Stimulated activated CD8-positive, alpha-beta memory T cell treated with anti-CD3 and anti-CD28 coated beads, Interleukin-15, amount 100 ng/mL, for 24 hours (primary cell): ENCODE measurements around the gene IGSF11.
"Not testable (repeated sequence)": the region's sequence is repeated elsewhere in the genome, so short reads cannot be mapped to it uniquely, and the experiment has no call there.

Experiments
- DNase-seq: peaks from one replicate; pipeline ENCODE4 v3.0.0-alpha.2; 2020; ENCODE audit warnings: low read depth

The IGSF11 gene

DNA sequence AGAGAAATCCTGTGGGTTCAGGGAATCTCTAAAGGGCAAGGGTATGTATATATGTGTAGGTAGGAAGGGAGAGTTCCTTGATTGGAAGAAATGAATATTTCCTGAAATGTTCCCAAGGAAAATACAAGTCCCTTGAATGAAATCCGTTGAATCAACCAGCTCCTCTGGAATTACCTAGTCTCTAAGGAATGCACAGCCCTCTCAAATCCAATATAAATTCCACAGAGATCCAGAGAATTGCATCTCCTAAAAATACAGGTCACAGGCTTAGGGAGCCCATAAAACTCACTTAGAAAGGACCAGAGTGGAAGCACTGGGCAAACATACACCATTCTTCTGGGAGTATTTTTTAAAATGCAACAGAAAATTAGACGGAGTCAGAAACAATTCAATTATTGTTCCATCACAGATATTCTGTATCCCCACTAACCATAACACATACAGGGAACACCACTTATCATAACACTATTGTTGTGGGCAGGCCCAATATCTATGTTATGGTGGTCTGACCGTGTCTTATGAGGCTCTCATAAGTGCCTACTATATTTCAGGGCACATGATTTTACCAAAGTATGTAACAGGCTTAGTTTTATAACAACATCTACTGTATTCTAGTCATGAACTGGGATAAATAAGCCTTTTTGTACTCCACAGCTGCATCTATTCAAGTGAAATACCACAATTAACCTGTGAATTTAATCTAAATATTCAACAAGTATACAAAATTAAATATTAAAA, 43.7 kb downstream of the IGSF11 start:
- no peak for DNase-seq

DNA sequence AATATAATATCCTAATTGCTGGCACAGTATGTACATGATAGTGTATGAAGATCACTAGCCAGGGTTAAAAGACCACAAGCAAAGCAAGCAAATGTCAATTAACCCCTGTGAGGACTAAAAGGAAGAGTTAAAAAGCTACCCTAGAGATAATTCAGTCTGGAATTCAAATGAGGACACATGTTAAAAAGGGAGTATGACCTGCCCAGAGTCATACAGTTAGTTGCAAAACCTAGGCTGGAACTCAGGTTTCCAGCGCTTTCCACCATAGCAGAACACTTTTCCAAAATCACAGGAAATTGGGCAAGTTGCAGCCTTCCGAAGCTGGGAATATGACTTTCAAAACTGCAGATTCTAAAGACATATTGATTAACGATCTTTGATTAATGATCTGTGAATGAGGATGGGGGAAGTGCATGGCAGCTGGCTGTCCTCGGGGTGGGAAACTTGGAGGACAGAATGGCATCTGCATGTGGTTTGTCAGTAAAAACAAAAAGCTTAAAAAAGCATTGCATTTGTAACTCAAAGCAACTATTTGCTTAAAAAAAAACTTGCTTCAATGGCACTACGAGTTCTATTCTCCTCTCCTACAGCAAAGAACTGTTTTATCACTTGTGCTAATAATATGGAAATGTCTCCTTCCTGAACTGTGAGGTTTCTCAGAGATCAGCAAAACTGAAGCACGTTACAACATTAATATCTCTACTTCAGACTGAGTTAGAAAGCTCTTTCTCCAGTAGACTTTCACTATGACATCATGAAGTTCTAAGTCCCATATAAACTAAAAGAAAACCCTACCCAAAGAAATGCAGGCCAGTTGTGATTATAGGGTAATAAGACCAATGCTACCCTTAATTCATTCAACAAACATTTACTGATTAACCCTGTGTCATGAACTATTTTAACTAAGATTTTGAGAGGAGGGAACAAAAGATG, 46.2 kb downstream of the IGSF11 start:
- no peak for DNase-seq

GRCh38 chr3:118987477-118987876, 47.2 kb downstream of the IGSF11 start:
- DNase-seq = no peak

- DNase-seq = no peak
Observed at GRCh38 chr3:118986734-118987133, 47.9 kb downstream of the IGSF11 start.

DNA sequence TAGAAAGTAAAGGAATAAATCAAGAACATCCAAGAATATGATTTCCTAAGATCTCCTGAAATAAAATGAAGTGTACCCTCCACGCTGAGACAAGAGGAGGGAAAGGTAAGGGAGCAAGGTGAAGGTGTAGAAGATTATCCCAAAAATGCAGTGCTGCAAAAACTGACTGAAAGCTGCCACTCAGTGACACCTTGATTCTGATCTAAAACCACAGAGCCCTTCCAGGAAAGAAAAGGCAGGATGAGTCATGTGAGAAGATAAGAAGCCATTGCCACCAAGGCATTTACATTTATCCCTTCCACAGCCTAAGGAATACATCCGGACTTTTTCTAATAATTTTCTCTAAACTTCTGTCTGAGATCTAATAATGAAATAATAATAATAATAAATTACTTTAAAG, 49.9 kb downstream of the IGSF11 start:
- no peak for DNase-seq

- DNase-seq = no peak
Observed at GRCh38 chr3:118981494-118982134, 53.0 kb downstream of the IGSF11 start.

- no peak for DNase-seq
Observed at GRCh38 chr3:118980832-118981231, 53.8 kb downstream of the IGSF11 start.

- no peak for DNase-seq
Observed at GRCh38 chr3:118978393-118978758, 56.3 kb downstream of the IGSF11 start.

DNA sequence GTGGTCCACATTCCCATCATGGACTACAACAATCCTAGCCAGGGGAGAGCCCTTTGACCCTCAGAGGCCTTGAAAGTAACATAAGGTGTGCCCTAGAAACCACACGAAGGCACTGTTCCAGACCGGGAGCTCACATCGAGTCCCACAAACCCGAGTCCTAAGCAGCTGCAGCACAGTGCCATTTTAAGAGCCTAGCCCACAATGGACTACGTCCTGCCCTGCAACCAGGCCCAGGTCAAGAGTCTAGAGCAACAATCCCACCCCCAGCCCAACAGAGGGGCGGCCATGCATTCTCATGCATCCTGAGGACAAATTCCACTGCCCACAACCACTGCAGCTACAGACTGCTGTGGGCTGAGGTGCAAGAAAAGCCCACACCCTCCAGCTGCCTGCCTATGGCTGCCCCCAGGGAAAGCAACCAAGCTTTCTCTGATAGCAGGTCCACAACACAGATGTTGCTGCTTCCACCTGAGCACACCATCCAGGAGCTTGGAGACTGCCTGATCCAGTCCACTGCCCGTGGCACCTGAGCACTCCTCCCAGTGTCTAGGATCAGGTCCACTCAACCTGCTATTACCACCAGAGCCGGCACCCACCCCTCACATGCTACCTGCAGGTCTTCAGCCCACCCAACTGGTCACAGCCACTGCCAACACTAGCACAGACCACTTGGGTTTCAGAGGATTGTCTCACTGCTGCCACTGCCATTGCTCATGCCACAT, 56.8 kb downstream of the IGSF11 start:
- DNase-seq = no peak

DNA sequence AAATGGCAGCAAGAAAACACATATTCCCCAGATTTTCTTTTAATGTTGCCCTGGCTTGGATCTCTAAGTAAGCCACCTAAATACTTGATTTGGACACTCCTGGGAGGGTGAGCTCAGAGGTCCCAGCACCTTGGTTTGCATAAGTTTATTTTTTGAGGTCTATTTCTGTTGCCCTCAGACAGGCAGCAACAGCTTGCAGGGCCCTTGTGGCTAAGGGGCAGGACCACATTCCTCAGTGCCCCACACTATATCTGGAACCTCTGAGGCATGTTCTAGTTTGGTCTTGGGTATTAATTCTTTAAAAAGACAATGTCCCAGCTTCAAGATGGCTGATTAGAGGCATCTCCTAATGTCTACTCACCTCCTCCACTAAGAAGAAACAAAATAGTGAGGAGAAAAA, 57.5 kb downstream of the IGSF11 start:
- no peak for DNase-seq

GRCh38 chr3:118975476-118975875, 59.2 kb downstream of the IGSF11 start:
- not testable (repeated sequence) for DNase-seq

- no peak for DNase-seq
Observed at GRCh38 chr3:118974356-118975097, 60.1 kb downstream of the IGSF11 start.

DNA sequence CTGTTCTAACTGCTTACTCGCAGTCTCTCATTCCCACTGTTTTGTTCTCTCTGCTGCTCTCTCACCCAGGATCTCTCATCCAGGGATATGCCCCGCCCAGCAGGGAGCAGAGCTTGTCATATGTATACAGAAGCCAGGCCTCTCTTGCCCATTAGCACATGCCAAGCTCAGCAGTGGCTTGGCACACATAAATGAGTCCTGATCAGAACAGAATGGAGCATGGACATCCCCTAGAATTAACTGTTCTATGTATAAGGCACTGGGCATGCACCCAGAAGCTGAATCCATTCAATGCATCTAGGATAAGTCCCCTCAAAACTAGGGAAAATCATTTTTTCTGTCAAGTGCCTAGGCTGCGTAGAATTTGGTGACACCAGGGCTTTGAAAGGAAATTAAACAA, 61.6 kb downstream of the IGSF11 start:
- DNase-seq = no peak

DNA sequence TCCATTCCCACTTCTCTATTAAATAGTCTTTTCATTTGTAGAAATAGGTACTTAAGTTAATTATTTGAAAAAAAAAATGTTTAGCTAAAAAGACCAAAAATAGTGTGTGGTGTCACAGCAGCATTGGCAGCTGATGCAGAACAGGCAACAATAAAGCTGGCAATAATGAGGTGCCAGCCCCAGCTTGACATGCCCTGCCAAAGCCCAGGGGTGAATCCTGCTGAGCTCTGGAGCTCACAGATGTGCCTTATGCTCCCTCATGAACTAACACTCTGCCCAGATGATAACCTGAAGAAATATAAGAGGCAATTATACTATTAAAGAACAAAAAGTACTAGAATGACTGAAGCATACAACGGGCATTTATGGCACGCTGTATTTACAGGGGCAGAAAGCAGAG, 63.8 kb downstream of the IGSF11 start:
- DNase-seq = no peak

DNA sequence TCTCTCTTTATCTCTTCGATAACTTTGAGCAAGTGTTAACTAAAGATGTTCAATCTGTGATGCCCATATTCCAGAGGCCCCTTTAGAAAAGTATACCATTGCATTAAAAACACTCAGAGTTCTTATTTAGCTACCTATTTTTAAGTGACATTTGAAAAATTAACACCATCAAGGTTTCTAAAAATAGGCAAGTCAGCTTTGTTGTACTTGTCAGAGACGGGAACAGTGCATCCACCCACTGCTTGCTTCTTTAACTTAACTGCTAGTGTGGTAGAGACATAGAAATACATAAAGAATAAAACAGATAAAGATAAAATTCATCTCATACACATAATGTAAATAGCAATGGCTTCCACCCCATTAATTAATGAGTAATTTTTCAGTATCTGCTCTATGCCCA, 66.0 kb downstream of the IGSF11 start:
- DNase-seq = no peak

GRCh38 chr3:118968111-118968510, 66.5 kb downstream of the IGSF11 start:
- no peak for DNase-seq

DNA sequence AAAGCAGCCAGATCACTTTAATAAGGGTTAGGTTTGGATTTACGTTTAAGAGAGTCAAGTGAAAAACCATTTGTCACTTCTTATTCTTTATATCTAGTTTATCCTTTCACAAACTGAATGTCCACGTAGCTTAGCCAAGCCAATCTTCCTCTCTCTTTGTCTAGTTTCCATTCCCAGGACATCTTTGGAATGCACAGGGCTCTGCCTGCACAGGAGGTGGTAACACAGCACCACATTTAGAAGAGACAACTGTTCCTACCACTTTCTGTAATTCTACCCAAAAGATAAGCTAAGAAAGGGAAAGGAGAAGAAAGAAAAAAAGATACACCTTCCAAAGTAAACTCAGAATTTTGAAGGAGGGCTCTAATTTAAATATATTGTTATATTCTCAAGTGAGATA, 67.9 kb downstream of the IGSF11 start:
- DNase-seq = no peak

DNA sequence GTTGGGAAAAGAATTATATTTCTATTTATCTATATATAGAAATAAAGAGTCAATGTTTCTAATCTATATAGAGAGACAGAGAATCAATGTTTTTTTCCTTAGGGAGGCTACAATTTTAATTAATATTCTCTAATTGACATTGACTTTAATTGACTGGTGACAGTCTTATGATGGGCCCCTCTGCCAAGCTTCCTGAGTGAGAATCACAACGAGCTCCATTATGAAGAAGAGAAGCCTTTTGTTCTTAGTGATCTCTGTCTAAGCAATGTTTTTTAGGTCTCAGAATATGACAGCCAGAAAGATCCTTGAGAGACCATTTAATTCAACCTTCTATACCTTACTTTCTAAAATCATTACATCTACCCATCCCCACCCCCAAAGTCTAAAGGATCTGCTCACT, 70.9 kb downstream of the IGSF11 start:
- no peak for DNase-seq

DNA sequence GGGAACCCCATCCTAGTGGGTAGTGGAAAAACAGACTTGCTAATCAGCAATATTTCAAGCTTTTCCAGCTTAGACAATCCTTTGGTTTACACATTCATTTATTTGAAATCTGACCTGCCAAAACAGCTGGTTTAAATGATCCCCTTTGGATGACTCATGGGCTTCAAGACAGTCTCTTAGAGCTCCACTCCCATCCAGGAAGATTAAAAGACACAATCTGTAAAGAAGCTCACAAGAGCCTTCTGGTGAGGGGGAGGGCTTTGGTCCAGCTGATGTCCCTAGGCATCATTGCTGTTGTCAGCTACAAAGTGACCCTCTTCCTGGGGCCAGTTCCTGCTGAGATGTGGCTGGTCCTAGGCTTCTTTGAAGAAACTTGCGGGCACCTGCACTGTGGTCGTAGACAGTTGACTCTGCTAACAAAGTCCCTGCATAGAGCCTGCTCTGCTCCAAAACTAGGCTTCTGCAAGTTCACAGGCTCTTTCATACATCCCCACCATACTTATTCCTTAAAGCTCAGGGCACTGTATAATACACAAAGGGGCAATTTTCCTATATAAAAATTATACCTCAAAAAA, 73.7 kb downstream of the IGSF11 start:
- no peak for DNase-seq

GRCh38 chr3:118955914-118956556, 78.6 kb downstream of the IGSF11 start:
- no peak for DNase-seq

DNA sequence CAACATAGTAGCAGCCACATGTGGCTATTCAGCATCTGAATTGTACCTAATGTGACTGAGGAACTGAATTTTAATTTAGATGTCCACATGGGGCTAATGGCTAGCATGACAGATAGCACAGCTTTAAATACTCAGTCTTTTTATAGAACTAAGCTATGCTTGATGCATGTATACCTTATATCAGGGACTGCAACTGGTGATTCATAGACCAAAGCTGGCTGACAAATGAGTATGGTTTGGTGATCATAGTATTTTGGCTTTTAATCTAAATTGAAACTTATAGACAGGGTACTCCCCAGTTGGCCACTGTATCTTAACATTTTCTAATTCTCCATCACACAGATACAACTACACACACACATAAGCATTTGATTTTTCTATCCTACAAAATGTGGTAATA, 83.6 kb downstream of the IGSF11 start:
- DNase-seq = no peak
